GM18861 (cell line): ENCODE results near the gene CYP27A1.
"Not testable (repeated sequence)": the region's sequence is repeated elsewhere in the genome, so short reads cannot be mapped to it uniquely, and the experiment has no call there.

Experiments used
- ATAC-seq: cut with Tn5 transposase; IDR thresholded peaks from one replicate; pipeline ENCODE4 v1.9.1; 2021; ENCODE audit not compliant: unreplicated experiment

CYP27A1 gene

GRCh38 chr2:218772759-218773158, 9.2 kb upstream of the CYP27A1 start:
- ATAC-seq, result not testable (repeated sequence)

- no peak for ATAC-seq
These were observed 8.1 kb upstream of the CYP27A1 start for GRCh38 chr2:218773881-218774280.

DNA sequence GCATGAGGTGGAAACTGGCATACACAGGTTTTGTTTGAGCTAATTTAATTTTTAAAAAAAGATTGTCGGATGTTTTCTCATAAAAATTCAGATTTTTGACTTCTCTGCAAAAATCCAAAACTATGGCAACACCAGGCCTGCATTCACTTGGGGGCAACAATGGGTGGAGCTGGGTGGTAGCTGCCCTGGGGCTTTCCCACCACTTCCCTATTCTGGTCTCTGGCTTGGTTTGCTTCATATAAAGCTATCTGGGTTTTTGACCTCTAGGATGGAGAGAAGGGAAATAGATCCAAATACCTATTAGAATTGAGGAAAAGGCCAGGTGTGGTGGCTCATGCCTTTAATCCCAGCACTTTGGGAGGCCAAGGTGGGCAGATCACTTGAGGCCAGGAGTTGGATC, 5.5 kb upstream of the CYP27A1 start:
- ATAC-seq, result no peak

GRCh38 chr2:218777276-218777990, 4.5 kb upstream of the CYP27A1 start:
- ATAC-seq, result no peak

GRCh38 chr2:218780046-218780445, 1.9 kb upstream of the CYP27A1 start:
- ATAC-seq, result no peak

DNA sequence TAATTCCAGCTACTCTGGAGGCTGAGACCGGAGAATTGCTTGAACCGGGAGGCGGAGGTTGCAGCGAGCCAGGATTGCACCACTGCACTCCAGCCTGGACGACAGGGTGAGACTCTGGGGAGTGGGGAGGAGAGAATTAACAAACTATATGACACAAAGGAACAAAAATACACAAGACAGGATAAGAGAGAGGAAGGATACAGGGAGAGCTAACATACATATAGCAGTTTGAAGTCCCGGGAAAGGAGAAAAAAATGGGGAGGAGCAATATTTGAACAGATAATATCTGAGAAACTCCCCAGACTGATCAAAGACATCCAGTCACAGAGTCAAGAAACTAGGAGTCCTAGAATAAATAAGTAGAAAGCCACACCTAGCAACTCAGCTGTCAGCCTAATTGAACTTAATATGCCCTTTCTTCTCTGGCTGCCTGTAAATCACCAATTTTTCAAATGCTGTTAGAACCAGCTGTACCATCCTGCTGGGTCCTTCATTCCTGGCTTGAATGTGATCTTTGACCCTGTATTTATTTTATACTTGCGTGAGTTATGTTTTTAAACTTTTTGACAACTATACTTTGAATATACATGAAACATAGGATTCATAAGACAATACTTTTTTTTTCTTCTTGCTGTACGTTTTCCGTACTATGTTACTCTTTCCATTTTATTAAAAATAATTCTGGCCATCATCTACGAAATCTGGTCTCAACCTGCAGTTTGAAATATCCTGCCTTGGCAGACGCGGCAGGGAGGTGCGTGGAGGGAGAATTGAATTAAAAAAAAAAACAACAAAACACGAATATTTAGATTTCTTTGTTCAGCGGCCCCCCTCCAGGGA, 876 bp upstream of the CYP27A1 start:
- no peak for ATAC-seq

- ATAC-seq, result no peak
These were observed 539 bp downstream of the CYP27A1 start for GRCh38 chr2:218782528-218782844.

GRCh38 chr2:218783688-218784087, 1.7 kb downstream of the CYP27A1 start:
- no peak for ATAC-seq

DNA sequence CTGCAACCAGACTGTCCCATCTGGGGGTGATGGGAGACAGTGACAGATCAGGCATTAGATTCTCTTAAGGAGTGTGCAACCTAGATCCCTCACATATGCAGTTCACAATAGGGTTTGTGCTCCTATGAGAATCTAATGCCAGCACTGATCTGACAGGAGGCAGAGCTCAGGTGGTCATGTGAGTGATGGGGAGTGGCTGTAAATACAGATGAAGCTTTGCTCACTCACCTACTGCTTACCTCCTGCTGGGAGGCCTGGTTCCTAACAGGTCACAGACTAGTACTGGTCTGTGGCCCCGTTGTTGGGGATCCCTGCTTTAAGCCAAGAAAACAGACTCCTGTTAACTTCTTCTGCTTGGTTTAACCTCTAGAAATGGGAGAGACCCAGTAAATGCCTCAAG, 3.2 kb downstream of the CYP27A1 start:
- no peak for ATAC-seq

- ATAC-seq, result no peak
These were observed 4.2 kb downstream of the CYP27A1 start for GRCh38 chr2:218786133-218786532.

DNA sequence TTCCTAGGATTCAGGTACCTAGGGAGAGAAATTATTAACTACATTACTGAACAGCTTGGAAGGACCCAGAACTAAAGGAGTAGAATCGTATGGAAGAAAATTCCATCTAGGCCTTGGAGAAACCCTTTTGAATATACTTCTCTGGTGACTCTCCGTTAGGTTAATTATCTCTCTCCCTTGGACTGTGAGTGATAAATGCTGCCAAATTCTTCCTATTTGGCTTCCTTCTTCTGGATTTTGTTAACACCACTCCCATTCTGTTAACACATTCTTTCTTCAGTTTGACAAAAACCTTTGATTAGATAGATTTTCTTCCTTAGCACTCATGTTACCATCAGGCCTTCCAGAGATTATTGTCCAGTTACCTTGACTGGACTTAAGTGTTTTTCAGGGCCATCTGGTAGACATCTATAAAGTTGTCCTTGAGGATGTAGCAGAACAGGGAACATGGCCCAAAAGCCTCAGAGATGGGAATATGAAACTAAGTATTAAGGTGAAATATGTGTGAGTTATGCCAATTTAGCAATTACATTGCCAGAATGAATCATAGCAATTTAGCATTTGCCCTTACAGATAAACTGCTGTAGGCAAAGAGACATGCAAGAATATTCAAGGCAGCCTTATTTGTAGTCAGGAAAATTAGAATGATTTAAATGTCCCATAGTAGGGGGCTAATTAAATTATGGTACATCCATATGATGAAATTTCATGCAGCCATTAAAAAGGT, 6.7 kb downstream of the CYP27A1 start:
- no peak for ATAC-seq

DNA sequence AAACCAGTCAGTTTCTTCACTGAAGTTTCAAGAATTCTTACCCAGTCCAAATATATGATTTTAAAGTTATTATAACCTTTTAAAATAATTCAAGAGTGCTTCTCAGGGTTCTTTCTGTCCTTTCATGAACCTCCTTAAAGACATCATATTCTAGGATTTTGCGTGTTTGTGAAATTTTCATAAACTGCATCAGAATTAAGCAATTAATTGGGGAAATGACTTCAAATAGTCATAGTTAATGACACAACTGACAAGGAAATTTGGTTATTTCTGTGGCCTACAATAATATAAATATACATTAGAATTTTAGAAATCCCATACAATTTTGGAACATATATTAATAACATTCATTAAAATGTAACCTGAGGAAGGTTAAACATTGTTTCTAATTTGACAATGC, 10.5 kb downstream of the CYP27A1 start:
- ATAC-seq, result no peak

DNA sequence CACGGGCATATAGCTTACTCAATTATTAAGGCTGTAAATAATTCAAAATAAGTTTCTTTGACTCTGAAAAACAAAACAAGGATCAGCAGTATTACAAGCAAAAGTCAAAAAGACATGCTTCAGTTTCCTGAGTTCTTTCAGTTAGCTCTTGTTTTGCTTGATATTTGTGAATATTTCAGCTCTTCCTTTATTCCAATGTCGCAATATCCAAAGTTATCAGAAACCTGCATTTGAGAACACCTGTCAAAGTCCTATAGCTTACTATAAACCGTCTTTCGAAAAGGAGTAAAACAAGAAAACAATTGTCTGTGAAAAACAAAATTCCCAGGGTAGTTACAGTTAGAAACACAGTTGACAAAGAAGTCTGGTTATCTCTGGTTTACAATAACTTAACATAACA, 14.7 kb downstream of the CYP27A1 start:
- ATAC-seq, result no peak

DNA sequence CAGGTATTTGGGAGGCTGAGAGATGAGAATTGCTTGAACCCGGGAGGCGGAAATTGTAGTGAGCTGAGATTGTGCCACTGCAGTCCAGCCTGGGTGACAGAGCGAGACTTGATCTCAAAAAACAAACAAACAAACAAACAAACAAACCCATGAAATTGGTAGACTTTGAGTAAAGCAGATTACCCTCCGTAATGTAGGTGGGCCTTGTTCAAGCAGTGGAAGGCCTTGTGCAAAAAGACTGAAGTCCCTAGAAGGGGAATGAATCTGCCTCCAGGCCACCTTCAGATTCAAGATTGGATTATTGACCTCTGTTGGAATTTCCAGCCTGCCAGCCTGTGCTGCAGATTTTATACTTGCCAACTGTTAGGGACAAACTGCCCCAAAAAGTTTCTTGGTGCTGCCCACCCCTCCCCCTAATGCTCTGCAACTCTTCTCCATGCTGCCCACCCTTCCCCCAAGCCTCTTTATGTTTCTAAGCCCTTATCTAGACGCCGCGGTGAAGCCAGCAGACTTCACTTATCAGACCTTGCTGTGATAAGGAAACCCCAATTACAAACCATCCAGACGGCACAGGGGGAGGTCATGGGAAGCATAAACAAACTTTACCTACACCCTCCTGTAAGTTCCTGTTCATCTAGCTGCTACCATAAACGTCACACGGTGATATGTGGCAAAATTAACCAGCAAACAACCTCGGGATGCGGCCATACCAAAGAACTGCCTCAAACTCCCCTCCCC, 17.0 kb downstream of the CYP27A1 start:
- ATAC-seq, result no peak

DNA sequence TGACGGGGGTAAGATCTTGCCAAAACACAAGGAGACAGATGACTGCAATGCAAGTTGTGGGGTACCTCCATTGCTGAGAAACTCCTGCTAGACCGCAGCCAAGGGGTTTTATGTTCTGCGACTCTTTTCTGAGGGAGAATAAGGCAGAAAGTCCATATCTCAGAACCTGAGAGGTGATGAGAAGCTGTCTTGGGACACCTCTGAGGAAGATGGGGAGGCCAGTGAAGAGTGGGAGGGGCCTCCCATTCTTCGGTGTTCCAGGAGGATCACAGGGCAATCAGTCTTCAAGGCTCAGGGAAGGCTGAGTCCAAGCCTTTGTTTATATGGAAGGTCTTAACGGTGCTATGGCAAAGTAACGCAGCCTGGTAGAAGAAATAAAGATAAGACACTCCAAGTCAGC, 18.0 kb downstream of the CYP27A1 start:
- no peak for ATAC-seq

DNA sequence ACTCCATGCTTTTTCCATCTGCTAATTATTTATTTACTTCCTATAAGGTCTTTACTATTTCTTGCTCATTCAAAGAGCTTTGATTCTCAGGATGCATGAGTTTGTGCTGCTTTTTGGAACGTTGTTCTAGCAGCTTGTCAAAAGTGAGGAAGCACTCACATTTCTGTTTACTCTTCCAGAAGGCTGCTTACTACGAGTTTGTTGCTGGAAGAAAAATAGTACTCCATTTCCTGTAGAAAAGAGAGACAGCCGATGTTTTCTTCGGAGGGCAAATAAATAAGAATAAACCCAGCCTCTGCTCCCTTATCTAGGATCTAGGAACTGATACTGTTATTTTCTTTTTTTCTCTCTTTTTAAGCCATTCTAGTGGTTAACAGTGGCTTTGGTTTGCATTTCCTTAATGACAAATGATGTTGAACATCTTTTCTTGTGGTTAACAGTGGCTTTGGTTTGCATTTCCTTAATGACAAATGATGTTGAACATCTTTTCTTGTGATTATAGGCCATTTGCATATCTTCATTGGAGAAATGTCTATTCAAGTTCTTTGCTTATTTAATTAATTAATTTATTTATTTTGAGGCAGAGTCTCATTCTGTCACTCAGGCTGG, 20.5 kb downstream of the CYP27A1 start:
- no peak for ATAC-seq

DNA sequence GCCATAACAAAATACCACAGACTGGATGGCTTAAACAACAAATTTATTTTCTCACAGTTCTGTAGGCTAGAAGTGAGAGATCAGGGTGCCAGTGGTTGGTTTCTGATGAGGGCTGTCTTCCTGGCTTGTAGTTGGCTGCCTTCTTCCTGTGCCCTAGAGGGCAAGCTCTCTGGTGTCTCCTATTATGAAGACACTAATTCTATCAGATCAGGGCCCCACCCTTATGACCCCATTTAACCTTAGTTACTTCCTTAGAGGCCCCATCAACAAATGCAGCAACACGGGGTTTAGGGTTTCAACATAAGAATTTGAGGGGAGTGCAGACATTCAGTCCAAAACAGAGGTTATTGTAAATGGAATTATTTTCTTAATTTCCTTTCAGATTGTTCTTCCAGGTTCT, 22.9 kb downstream of the CYP27A1 start:
- ATAC-seq, result no peak

DNA sequence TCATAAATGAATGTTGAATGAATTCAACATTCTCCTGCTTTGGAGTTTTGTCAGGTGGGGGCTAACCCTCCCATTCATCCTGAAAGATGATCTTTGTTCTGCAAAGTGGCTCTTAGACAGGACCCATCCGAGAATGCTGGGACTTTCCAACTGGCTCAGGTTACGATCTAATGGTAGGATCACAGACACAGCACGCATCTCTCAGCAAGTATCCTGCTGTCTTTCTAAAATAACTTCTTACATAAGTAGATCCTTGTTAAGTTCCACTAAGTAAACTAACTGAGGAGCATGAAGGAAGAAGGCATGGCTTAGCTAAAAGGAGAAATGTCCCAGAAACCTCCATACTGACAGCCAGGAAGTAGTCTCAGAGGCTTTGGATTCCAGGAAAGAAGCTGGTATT, 23.7 kb downstream of the CYP27A1 start:
- ATAC-seq, result no peak

GRCh38 chr2:218806346-218806978, 24.5 kb downstream of the CYP27A1 start:
- no peak for ATAC-seq

DNA sequence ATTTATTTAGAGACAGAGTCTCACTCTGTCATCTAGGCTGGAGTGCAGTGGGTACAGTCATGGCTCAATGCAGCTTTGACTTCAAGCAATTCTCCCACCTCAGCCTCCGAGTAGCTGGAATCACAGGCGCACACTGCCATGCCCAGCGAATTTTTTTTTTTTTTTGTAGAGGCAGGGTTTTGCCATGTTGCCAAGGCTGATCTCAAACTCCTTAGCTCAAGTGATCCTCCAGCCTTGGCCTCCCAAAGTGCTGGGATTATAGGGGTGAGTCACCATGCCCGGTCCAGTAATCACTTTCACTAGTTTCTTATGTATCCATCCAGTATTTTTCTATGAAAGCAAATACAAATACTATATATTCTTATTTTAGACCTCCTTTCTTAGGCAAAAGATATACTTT, 25.7 kb downstream of the CYP27A1 start:
- no peak for ATAC-seq
